IMR-90 (cell line): ENCODE data around the gene SMARCA5. TPM values are rescaled to one million over a fixed set of nuclear protein-coding genes. Genes with fewer than 3 reads are reported as not detected.

Experiments used
- ATAC-seq: fragments of 200-7000 bp; cut with Tn5 transposase; 2 replicates; pipeline ENCODE4 v1.9.1; 2020; ENCODE audit warnings: low read depth, mild to moderate bottlenecking, moderate library complexity
- BruUV-seq: library from RNA; stranded (reverse); fragments of 400-500 nt; replicated peaks from 2 replicates; lab custom pipeline; 2021; lab: Mats Ljungman, UMichigan
- CTCF ChIA-PET: fragments of 300-600 bp; formaldehyde crosslinking; extraction: SDS; loops from one replicate; lab custom pipeline; 2021; ENCODE audit warnings: antibody characterized with exemption; lab: Yijun Ruan, JAX
- POLR2A ChIA-PET: fragments of 300-600 bp; sonication (Branson Sonifier 250); formaldehyde crosslinking; loops from one replicate; lab custom pipeline; 2022; ENCODE audit warnings: antibody characterized with exemption; ENCODE audit not compliant: unreplicated experiment; lab: Charles Lee
- DNase-seq: peaks from one replicate; pipeline ENCODE4 v3.0.0; 2013
- H2AFZ ChIP-seq: replicated peaks from 2 replicates; pipeline ENCODE3; 2013; ENCODE audit warnings: low read length, mild to moderate bottlenecking; ENCODE audit not compliant: poor library complexity
- H2AK5ac ChIP-seq: 2 replicates; pipeline ENCODE4 v1.6.1; 2013; ENCODE audit warnings: low read depth, low read length, inconsistent platforms
- H2AK9ac ChIP-seq: replicated peaks from 2 replicates; pipeline ENCODE3; 2013; ENCODE audit warnings: mild to moderate bottlenecking, low read depth, low read length, moderate library complexity; ENCODE audit not compliant: poor library complexity
- H2BK120ac ChIP-seq: 2 replicates; pipeline ENCODE4 v1.6.1; 2013; ENCODE audit warnings: low read depth, low read length, inconsistent platforms
- H2BK15ac ChIP-seq: 3 replicates; pipeline ENCODE4 v1.6.1; 2013; ENCODE audit warnings: low read depth, low read length, inconsistent platforms
- H2BK20ac ChIP-seq: 2 replicates; pipeline ENCODE4 v1.6.1; 2013; ENCODE audit warnings: low read depth, mild to moderate bottlenecking, inconsistent platforms, low read length, moderate library complexity
- H2BK5ac ChIP-seq: 2 replicates; pipeline ENCODE4 v1.6.1; 2013; ENCODE audit warnings: mild to moderate bottlenecking, low read depth, low read length, inconsistent platforms; ENCODE audit not compliant: poor library complexity, severe bottlenecking
- H3K14ac ChIP-seq: replicated peaks from 2 replicates; pipeline ENCODE4 v1.6.1; 2013; ENCODE audit warnings: low read depth, low read length, inconsistent platforms
- H3K18ac ChIP-seq: 2 replicates; pipeline ENCODE4 v1.6.1; 2013; ENCODE audit warnings: low read depth, low read length, control low read depth
- H3K23ac ChIP-seq: 2 replicates; pipeline ENCODE4 v1.6.1; 2013; ENCODE audit warnings: low read depth, low read length, inconsistent platforms
- H3K27ac ChIP-seq: 2 replicates; pipeline ENCODE4 v1.5.1; 2013; ENCODE audit warnings: mild to moderate bottlenecking, control low read depth, low read length; ENCODE audit not compliant: insufficient read depth
- H3K27me3 ChIP-seq: 2 replicates; pipeline ENCODE4 v1.6.1; 2013; ENCODE audit warnings: low read length; ENCODE audit not compliant: control insufficient read depth, insufficient read depth
- H3K36me3 ChIP-seq: 2 replicates; pipeline ENCODE4 v1.6.1; 2013; ENCODE audit warnings: low read length, mixed read lengths; ENCODE audit not compliant: control insufficient read depth, insufficient read depth
- H3K4ac ChIP-seq: 2 replicates; pipeline ENCODE4 v1.6.1; 2013; ENCODE audit warnings: low read depth, low read length, inconsistent platforms
- H3K4me1 ChIP-seq: 2 replicates; pipeline ENCODE4 v1.6.1; 2013; ENCODE audit warnings: low read length, mixed read lengths; ENCODE audit not compliant: control insufficient read depth, insufficient read depth
- H3K4me2 ChIP-seq: 2 replicates; pipeline ENCODE4 v1.6.1; 2013; ENCODE audit warnings: low read depth, mild to moderate bottlenecking, control low read depth, low read length, moderate library complexity
- H3K4me3 ChIP-seq: 2 replicates; pipeline ENCODE4 v1.5.1; 2013; ENCODE audit warnings: low read depth, mild to moderate bottlenecking, control low read depth, low read length, moderate library complexity; ENCODE audit not compliant: insufficient read depth
- H3K56ac ChIP-seq: 2 replicates; pipeline ENCODE4 v1.6.1; 2013; ENCODE audit warnings: low read length, inconsistent platforms; ENCODE audit not compliant: insufficient read depth; ENCODE audit errors: extremely low read depth
- H3K79me1 ChIP-seq, 2 experiments: 2 replicates each; pipeline ENCODE4 v1.6.1; 2013; ENCODE audit warnings: low read length in 2 of 2, inconsistent platforms in 1 of 2, low read depth in 1 of 2
- H3K9ac ChIP-seq: 2 replicates; pipeline ENCODE4 v1.6.1; 2013; ENCODE audit warnings: low read depth, low read length, control low read depth
- H3K9me1 ChIP-seq: 2 replicates; pipeline ENCODE4 v1.6.1; 2013; ENCODE audit warnings: low read length, inconsistent platforms; ENCODE audit not compliant: insufficient read depth
- H3K9me3 ChIP-seq: 2 replicates; pipeline ENCODE4 v1.6.1; 2013; ENCODE audit warnings: low read length; ENCODE audit not compliant: control insufficient read depth, insufficient read depth
- H4K20me1 ChIP-seq: 2 replicates; pipeline ENCODE4 v1.6.1; 2013; ENCODE audit warnings: low read length, inconsistent platforms; ENCODE audit not compliant: insufficient read depth
- H4K5ac ChIP-seq: 2 replicates; pipeline ENCODE4 v1.6.1; 2013; ENCODE audit warnings: mild to moderate bottlenecking, low read depth, low read length, control low read depth
- H4K8ac ChIP-seq, 2 experiments: 2 replicates each; pipeline ENCODE4 v1.6.1; 2013; ENCODE audit warnings: low read depth in 2 of 2, low read length in 2 of 2, control low read depth in 1 of 2, inconsistent platforms in 1 of 2
- H4K91ac ChIP-seq: 2 replicates; pipeline ENCODE4 v1.6.1; 2013; ENCODE audit warnings: low read depth, low read length, inconsistent platforms; ENCODE audit not compliant: insufficient read depth
- BHLHE40 ChIP-seq: fragments of 150-350 bp; IDR thresholded peaks from 2 replicates; pipeline ENCODE4 v1.6.1; 2016; ENCODE audit warnings: mild to moderate bottlenecking, low read depth, low read length
- CEBPB ChIP-seq: IDR thresholded peaks from 2 replicates; pipeline ENCODE4 v1.6.1; 2012; ENCODE audit warnings: low read depth, low read length, improper control_type of control experiment
- CHD1 ChIP-seq: IDR thresholded peaks from 2 replicates; pipeline ENCODE4 v1.6.1; 2012; ENCODE audit warnings: low read depth, low read length, improper control_type of control experiment
- FOS ChIP-seq: fragments of 150-350 bp; IDR thresholded peaks from 2 replicates; pipeline ENCODE4 v1.6.1; 2016; ENCODE audit warnings: low read depth, low read length
- MAFK ChIP-seq: IDR thresholded peaks from 2 replicates; pipeline ENCODE4 v1.6.1; 2012; ENCODE audit warnings: low read depth, low read length, improper control_type of control experiment
- MAZ ChIP-seq: IDR thresholded peaks from 2 replicates; pipeline ENCODE4 v1.6.1; 2012; ENCODE audit warnings: low read depth, mild to moderate bottlenecking, low read length, improper control_type of control experiment, moderate library complexity, borderline replicate concordance
- MXI1 ChIP-seq: IDR thresholded peaks from 2 replicates; pipeline ENCODE4 v1.6.1; 2012; ENCODE audit warnings: low read depth, mild to moderate bottlenecking, low read length, moderate library complexity, borderline replicate concordance
- NFE2L2 ChIP-seq: fragments of 150-350 bp; IDR thresholded peaks from 2 replicates; pipeline ENCODE4 v1.6.1; 2016; ENCODE audit warnings: low read depth, mild to moderate bottlenecking, low read length
- POLR2A ChIP-seq: IDR thresholded peaks from 2 replicates; pipeline ENCODE4 v1.6.1; 2012; ENCODE audit warnings: mild to moderate bottlenecking, low read depth, low read length
- RAD21 ChIP-seq: IDR thresholded peaks from 2 replicates; pipeline ENCODE4 v1.6.1; 2012; ENCODE audit warnings: low read length, improper control_type of control experiment
- RCOR1 ChIP-seq: IDR thresholded peaks from 2 replicates; pipeline ENCODE4 v1.6.1; 2012; ENCODE audit warnings: mild to moderate bottlenecking, low read length, improper control_type of control experiment; ENCODE audit not compliant: insufficient replicate concordance
- RFX5 ChIP-seq: IDR thresholded peaks from 2 replicates; pipeline ENCODE4 v1.8.0; 2012; ENCODE audit warnings: low read depth, mild to moderate bottlenecking, low read length, moderate library complexity
- SMC3 ChIP-seq: fragments of 150-350 bp; IDR thresholded peaks from 2 replicates; pipeline ENCODE4 v1.6.1; 2016; ENCODE audit warnings: low read depth, mild to moderate bottlenecking, antibody characterized with exemption, low read length, moderate library complexity
- WGBS, 2 experiments: methylation state at CpG; one replicate each; pipeline versions ENCODE4 v1.1.5 to v1.1.7; 2013; ENCODE audit warnings: missing lambda C conversion rate in 2 of 2; ENCODE audit not compliant: insufficient read length in 1 of 2; ENCODE audit errors: extremely low coverage in 2 of 2; 5-methylcytosine and 5-hydroxymethylcytosine counted together
- dilution Hi-C: fragments of 300-500 bp; cut with HindIII; formaldehyde crosslinking; loops from one replicate; pipeline ENCODE4 v1.14.3; 2018; ENCODE audit warnings: low sequenced_read_pairs; ENCODE audit not compliant: unreplicated experiment
- in situ Hi-C: fragments of 300-500 bp; cut with MboI; formaldehyde crosslinking; loops from 3 replicates; pipeline ENCODE4 v1.14.3; 2019; ENCODE audit warnings: low sequenced_read_pairs, inconsistent platforms, mixed read lengths
- intact Hi-C: fragments of 100-400 bp; cut with micrococcal nuclease; formaldehyde crosslinking; loops from 2 replicates; pipeline ENCODE4 v1.10.0; 2022
- polyA plus RNA-seq, 3 experiments: library from polyadenylated mRNA; depleted of rRNA; stranded (reverse); fragments of >200 nt; gene quantifications; 2 replicates each; pipeline ENCODE4 v1.2.3, GENCODE V29; 2012; ENCODE audit warnings: low replicate concordance in 1 of 3
- total RNA-seq: library from RNA; depleted of rRNA; stranded (reverse); fragments of >200 nt; gene quantifications from 2 replicates; pipeline ENCODE4 v1.2.3, GENCODE V29; 2012
- TF ChIP-seq, protein P1 (sequence below): fragments of 150-350 bp; IDR thresholded peaks from 2 replicates; pipeline ENCODE4 v1.6.1; 2017; ENCODE audit warnings: mild to moderate bottlenecking, antibody characterized with exemption, low read length, low read depth
- TF ChIP-seq, protein P2 (sequence below): fragments of 150-350 bp; IDR thresholded peaks from 2 replicates; pipeline ENCODE4 v1.6.1; 2016; ENCODE audit warnings: low read depth, mild to moderate bottlenecking, low read length, moderate library complexity, borderline replicate concordance
- TF ChIP-seq, protein P3 (sequence below): conservative IDR thresholded peaks from 2 replicates; pipeline ENCODE4 v1.5.1; 2012; ENCODE audit warnings: mild to moderate bottlenecking, low read depth, low read length, improper control_type of control experiment

Gene SMARCA5
- total and polyA plus RNA-seq, 2 of the 4 experiments (the other 2 are of a cell fraction), result 11.5 to 14.7 TPM

DNA sequence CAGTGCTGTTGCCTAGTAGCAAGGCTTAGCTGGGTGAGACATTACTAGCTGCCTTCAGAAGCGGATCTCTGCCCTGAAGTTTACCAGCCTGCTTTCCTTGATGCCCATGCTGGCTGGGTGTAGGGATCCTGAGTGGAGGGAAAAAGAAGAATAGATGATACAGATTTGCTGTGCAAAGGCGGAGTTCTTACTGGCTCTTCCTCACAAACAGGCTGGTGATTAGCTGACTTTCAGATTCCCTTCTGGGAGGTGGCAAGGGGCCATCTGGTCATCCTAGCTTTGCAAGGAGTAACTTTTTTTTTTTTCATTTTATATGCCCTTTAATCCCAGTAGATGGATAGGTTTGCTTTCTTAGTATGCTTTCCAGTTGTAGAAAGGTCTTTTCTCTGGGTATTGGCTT, 44.8 kb downstream of the SMARCA5 start:
- intact Hi-C loops, result no loop called here
- dilution Hi-C loops, result no loop called here
- ATAC-seq, result no peak
- Histone ChIP-seq H3K36me3 (peaks cover 6% of the 10 kb centered on the region), H3K9ac (no peak overlapping the region), H2AK5ac (no peak overlapping the region), H4K91ac (no peak overlapping the region), H4K20me1 (no peaks in the 10 kb centered on the region), H3K14ac (no peak overlapping the region), H4K5ac (no peak overlapping the region), H2AFZ (no peak overlapping the region), H3K9me3 (no peaks in the 10 kb centered on the region), H2BK5ac (no peak overlapping the region), H3K56ac (no peak overlapping the region), H3K18ac (no peak overlapping the region), H3K27me3 (no peaks in the 10 kb centered on the region), H3K9me1 (peaks cover 5% of the 10 kb centered on the region), H3K79me1 (no peaks in the 10 kb centered on the region), H2BK120ac (no peak overlapping the region), H2BK20ac (no peak overlapping the region), H2BK15ac (no peak overlapping the region), H3K4me3 (no peak overlapping the region), H3K4me2 (no peak overlapping the region), H3K23ac (no peak overlapping the region), H4K8ac (peak overlapping the region in 1 of 2 experiments; percentile 59; a peak in 1 of 4 replicates), H3K27ac (no peak overlapping the region), H3K4ac (no peak overlapping the region), H3K4me1 (no peaks in the 10 kb centered on the region), H2AK9ac (no peak overlapping the region)
- WGBS, 2 experiments, result 89% methylated on average over 1 of the region's 2 CpGs; no CpG with 5 or more reads in 1 of the 2 experiments
- ChIA-PET POLR2A (no interaction called here), CTCF (interaction anchor here (0.6 to 1.5 kb wide), 4 partner anchors 15 to 1231 kb away, joined by 3 to 4 read pairs (median 4); no protein-coding TSS in a partner anchor)
- in situ Hi-C loops, result no loop called here
- no TSS peak for BruUV-seq
- TF ChIP-seq MXI1, result no peak
- TF ChIP-seq, protein P1, sequence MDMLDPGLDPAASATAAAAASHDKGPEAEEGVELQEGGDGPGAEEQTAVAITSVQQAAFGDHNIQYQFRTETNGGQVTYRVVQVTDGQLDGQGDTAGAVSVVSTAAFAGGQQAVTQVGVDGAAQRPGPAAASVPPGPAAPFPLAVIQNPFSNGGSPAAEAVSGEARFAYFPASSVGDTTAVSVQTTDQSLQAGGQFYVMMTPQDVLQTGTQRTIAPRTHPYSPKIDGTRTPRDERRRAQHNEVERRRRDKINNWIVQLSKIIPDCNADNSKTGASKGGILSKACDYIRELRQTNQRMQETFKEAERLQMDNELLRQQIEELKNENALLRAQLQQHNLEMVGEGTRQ, result no peak
- no peak for TF ChIP-seq CHD1
- TF ChIP-seq SMC3, result no peak
- TF ChIP-seq NFE2L2, result no peak
- no peak for TF ChIP-seq RAD21
- TF ChIP-seq, protein P2, sequence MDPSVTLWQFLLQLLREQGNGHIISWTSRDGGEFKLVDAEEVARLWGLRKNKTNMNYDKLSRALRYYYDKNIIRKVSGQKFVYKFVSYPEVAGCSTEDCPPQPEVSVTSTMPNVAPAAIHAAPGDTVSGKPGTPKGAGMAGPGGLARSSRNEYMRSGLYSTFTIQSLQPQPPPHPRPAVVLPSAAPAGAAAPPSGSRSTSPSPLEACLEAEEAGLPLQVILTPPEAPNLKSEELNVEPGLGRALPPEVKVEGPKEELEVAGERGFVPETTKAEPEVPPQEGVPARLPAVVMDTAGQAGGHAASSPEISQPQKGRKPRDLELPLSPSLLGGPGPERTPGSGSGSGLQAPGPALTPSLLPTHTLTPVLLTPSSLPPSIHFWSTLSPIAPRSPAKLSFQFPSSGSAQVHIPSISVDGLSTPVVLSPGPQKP, result no peak
- no peak for TF ChIP-seq BHLHE40
- no peak for TF ChIP-seq RCOR1
- no peak for TF ChIP-seq FOS
- TF ChIP-seq, protein P3, sequence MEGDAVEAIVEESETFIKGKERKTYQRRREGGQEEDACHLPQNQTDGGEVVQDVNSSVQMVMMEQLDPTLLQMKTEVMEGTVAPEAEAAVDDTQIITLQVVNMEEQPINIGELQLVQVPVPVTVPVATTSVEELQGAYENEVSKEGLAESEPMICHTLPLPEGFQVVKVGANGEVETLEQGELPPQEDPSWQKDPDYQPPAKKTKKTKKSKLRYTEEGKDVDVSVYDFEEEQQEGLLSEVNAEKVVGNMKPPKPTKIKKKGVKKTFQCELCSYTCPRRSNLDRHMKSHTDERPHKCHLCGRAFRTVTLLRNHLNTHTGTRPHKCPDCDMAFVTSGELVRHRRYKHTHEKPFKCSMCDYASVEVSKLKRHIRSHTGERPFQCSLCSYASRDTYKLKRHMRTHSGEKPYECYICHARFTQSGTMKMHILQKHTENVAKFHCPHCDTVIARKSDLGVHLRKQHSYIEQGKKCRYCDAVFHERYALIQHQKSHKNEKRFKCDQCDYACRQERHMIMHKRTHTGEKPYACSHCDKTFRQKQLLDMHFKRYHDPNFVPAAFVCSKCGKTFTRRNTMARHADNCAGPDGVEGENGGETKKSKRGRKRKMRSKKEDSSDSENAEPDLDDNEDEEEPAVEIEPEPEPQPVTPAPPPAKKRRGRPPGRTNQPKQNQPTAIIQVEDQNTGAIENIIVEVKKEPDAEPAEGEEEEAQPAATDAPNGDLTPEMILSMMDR, result no peak
- no peak for TF ChIP-seq CEBPB
- no peak for TF ChIP-seq MAFK
- TF ChIP-seq POLR2A, result no peak
- TF ChIP-seq MAZ, result no peak
- TF ChIP-seq RFX5, result no peak
- DNase-seq, result no peak
